ENCODE measurements around the gene CFAP65. TPM values are rescaled to one million over a fixed set of nuclear protein-coding genes. Genes with fewer than 3 reads are reported as not detected.

The CFAP65 gene
- total and polyA plus RNA-seq, 2 of the 13 experiments (the other 11 are each of a cell fraction or from before 2014, with no cell fraction given): 0.05 TPM; not detected in 1

DNA sequence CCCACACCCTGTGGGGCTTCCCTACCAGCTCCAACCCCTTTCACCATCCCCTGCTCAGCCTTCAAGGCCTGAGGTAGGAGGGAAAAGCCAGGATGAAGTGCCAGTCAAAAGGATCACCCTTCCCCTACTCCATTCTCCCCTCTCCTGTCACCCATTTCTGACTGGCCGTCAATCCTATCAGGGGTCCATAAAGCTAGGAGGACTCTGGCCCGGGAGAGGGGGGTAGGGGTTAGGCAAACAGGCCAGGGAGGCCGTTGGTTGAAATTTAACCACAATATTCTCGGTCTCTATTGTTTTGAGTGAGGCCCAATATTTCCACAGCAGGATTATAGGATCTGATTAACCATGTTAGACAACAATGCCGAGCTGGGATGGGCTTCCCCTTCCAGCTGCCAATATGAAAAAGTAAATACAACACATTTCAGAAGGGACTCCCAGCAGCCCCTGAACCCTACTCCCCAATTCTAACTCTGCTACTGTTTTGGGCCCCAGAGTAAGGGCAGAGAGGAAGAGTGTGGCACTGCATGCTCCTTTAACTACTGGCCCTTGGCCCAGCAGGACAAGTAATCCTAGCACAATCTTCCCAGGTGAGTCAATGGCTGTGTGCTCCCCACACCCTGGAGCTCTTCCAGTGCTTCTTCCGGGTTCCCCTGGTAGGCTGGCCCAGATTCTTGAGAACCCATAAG is 30.0 kb upstream of the CFAP65 start (continued):
- TF ChIP-seq ZNF597 (CRISPR knock-in tag; IDR thresholded peaks at IDR 0.05): no peak
- TF ChIP-seq, protein P1, sequence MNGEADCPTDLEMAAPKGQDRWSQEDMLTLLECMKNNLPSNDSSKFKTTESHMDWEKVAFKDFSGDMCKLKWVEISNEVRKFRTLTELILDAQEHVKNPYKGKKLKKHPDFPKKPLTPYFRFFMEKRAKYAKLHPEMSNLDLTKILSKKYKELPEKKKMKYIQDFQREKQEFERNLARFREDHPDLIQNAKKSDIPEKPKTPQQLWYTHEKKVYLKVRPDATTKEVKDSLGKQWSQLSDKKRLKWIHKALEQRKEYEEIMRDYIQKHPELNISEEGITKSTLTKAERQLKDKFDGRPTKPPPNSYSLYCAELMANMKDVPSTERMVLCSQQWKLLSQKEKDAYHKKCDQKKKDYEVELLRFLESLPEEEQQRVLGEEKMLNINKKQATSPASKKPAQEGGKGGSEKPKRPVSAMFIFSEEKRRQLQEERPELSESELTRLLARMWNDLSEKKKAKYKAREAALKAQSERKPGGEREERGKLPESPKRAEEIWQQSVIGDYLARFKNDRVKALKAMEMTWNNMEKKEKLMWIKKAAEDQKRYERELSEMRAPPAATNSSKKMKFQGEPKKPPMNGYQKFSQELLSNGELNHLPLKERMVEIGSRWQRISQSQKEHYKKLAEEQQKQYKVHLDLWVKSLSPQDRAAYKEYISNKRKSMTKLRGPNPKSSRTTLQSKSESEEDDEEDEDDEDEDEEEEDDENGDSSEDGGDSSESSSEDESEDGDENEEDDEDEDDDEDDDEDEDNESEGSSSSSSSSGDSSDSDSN (CRISPR knock-in tag; IDR thresholded peaks at IDR 0.05): no peak; the same call in 1 of the 2 replicates
- 0 out of 2 replicates have a peak, but pooled peaks have one; percentile 29 for TF ChIP-seq ZNF343 (CRISPR knock-in tag; IDR thresholded peaks at IDR 0.05)
- TF ChIP-seq JUN (CRISPR knock-in tag; IDR thresholded peaks at IDR 0.05): peak; percentile 40; the same call in 1 of the 2 replicates
- no peak for TF ChIP-seq DZIP1 (CRISPR knock-in tag; IDR thresholded peaks at IDR 0.05)
- TF ChIP-seq, protein P2, sequence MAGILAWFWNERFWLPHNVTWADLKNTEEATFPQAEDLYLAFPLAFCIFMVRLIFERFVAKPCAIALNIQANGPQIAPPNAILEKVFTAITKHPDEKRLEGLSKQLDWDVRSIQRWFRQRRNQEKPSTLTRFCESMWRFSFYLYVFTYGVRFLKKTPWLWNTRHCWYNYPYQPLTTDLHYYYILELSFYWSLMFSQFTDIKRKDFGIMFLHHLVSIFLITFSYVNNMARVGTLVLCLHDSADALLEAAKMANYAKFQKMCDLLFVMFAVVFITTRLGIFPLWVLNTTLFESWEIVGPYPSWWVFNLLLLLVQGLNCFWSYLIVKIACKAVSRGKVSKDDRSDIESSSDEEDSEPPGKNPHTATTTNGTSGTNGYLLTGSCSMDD (CRISPR knock-in tag; IDR thresholded peaks at IDR 0.05): no peak
- TF ChIP-seq, protein P3, sequence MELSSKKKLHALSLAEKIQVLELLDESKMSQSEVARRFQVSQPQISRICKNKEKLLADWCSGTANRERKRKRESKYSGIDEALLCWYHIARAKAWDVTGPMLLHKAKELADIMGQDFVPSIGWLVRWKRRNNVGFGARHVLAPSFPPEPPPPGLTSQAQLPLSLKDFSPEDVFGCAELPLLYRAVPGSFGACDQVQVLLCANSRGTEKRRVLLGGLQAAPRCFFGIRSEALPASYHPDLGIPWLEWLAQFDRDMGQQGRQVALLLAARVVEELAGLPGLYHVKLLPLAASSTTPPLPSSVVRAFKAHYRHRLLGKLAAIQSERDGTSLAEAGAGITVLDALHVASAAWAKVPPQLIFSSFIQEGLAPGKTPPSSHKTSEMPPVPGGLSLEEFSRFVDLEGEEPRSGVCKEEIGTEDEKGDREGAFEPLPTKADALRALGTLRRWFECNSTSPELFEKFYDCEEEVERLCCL (CRISPR knock-in tag; IDR thresholded peaks at IDR 0.05; ENCODE audit: borderline replicate concordance): no peak
- TF ChIP-seq FOXO1 (CRISPR knock-in tag; IDR thresholded peaks at IDR 0.05): peak; percentile 75
- TF ChIP-seq, protein P4, sequence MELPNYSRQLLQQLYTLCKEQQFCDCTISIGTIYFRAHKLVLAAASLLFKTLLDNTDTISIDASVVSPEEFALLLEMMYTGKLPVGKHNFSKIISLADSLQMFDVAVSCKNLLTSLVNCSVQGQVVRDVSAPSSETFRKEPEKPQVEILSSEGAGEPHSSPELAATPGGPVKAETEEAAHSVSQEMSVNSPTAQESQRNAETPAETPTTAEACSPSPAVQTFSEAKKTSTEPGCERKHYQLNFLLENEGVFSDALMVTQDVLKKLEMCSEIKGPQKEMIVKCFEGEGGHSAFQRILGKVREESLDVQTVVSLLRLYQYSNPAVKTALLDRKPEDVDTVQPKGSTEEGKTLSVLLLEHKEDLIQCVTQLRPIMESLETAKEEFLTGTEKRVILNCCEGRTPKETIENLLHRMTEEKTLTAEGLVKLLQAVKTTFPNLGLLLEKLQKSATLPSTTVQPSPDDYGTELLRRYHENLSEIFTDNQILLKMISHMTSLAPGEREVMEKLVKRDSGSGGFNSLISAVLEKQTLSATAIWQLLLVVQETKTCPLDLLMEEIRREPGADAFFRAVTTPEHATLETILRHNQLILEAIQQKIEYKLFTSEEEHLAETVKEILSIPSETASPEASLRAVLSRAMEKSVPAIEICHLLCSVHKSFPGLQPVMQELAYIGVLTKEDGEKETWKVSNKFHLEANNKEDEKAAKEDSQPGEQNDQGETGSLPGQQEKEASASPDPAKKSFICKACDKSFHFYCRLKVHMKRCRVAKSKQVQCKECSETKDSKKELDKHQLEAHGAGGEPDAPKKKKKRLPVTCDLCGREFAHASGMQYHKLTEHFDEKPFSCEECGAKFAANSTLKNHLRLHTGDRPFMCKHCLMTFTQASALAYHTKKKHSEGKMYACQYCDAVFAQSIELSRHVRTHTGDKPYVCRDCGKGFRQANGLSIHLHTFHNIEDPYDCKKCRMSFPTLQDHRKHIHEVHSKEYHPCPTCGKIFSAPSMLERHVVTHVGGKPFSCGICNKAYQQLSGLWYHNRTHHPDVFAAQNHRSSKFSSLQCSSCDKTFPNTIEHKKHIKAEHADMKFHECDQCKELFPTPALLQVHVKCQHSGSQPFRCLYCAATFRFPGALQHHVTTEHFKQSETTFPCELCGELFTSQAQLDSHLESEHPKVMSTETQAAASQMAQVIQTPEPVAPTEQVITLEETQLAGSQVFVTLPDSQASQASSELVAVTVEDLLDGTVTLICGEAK (IDR thresholded peaks at IDR 0.05): no peak
- TF ChIP-seq, protein P4 (CRISPR knock-in tag; IDR thresholded peaks at IDR 0.05): peak; percentile 79

Data from HepG2 (cell line).